ENCODE data around the gene STAG1.

The STAG1 gene

GRCh38 chr3:136300444-136300843, 451.7 kb downstream of the STAG1 start:
- DNase-seq, result no peak

DNA sequence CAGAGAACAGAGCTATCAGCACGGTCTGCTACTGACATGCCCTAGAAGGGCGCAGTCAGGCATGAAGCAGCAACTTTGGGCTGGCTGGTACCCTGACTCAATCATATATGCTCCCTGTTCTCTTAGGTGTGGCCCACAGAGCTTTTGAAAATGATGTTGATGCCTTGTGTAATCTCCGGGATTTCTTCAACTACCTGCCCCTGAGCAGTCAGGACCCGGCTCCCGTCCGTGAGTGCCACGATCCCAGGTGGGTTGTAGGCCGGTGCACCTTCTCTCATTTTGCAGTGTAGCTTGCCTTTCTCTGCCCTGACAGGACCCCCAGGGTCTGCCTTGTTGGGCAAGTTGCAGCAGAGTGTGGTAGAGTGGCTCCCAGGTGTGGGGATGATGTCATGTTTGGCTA, 454.4 kb downstream of the STAG1 start:
- no peak for DNase-seq

DNA sequence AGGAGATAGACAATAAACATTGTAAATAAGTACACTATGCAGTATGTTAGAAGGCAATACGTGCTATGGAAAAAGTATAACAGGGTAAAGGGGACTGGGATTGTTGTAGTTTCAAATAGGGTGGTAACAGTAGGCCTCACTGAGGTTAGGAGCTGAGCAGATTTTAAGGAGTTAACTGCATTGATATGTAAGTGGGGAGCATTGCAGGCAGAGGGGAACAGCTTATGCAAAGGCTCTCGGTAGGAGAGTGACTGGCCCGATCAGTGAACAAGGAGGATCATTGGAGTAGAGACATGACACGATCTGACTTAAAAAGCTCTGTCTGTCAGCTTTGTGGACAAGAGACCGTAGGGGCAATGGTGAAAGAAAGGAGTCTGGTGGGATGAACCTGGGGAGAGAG, 455.2 kb downstream of the STAG1 start:
- no peak for DNase-seq

DNA sequence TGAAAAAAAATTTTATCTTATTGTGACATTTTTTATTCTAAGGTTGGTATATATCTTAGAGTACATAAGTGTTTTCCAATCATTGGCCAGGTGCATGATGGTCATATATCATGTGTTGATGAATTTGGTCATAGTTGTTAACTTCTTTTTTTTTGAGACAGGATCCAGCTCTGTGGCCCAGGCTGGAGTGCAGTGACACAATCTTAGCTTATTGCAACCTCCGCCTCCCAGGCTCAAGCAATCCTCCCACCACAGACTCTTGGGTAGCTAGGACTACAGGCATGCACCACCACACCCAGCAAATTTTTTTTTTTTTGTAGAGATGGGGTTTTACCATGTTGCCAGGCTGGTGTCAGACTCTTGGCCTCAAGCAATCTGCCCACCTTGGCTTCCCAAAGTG, 458.0 kb downstream of the STAG1 start:
- no peak for DNase-seq

- no peak for DNase-seq
Observed at GRCh38 chr3:136293279-136293678, 458.9 kb downstream of the STAG1 start.

- DNase-seq, result no peak
Observed at GRCh38 chr3:136292500-136292899, 459.7 kb downstream of the STAG1 start.

DNA sequence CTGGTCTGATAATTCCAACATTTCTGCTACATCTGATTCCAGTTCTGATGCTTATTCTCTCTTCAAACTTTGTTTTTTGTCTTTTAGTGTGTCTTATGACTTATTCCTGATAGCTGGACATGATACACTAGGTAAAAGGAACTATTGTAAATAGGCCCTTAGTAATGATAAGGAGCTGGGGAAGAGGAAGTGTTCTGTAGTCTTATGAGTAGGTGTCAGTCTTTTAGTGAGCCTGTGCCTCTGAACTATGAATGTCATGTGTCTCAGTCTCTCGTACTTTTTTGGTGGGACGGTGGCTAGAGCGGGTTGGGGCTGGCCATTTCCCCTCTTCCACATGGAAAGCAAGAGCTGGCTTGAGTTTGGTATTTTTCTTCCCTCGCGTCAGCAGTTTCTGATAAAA, 460.9 kb downstream of the STAG1 start:
- DNase-seq, result no peak

Data from islet precursor cell (in vitro differentiated cells).